GM12891 (cell line): ENCODE results near the gene ZSWIM7.

Experiments
- POLR2A ChIP-seq: IDR thresholded peaks from 2 replicates; pipeline ENCODE4 v1.6.1; 2011; ENCODE audit warnings: low read depth, low read length, control low read depth
- POLR2AphosphoS5 ChIP-seq: IDR thresholded peaks from 2 replicates; pipeline ENCODE4 v1.6.1; 2011; ENCODE audit warnings: low read depth, low read length, control low read depth
- POU2F2 ChIP-seq: IDR thresholded peaks from 2 replicates; pipeline ENCODE4 v1.6.1; 2011; ENCODE audit warnings: low read depth, mild to moderate bottlenecking, control low read depth, low read length, moderate library complexity
- TAF1 ChIP-seq: IDR thresholded peaks from 2 replicates; pipeline ENCODE4 v1.6.1; 2011; ENCODE audit warnings: low read depth, low read length, control low read depth

GRCh38 chr17:16005636-16006035 lies 6.1 kb upstream of the ZSWIM7 start:
- no peak for TF ChIP-seq POLR2A
- TF ChIP-seq POLR2AphosphoS5 = no peak
- no peak for TF ChIP-seq POU2F2
- no peak for TF ChIP-seq TAF1
